Measurements from ENCODE around the gene SH3GL1.

GRCh38 chr19:4434391-4434790 is 34.0 kb upstream of the SH3GL1 start:
- TF ChIP-seq, protein P1, sequence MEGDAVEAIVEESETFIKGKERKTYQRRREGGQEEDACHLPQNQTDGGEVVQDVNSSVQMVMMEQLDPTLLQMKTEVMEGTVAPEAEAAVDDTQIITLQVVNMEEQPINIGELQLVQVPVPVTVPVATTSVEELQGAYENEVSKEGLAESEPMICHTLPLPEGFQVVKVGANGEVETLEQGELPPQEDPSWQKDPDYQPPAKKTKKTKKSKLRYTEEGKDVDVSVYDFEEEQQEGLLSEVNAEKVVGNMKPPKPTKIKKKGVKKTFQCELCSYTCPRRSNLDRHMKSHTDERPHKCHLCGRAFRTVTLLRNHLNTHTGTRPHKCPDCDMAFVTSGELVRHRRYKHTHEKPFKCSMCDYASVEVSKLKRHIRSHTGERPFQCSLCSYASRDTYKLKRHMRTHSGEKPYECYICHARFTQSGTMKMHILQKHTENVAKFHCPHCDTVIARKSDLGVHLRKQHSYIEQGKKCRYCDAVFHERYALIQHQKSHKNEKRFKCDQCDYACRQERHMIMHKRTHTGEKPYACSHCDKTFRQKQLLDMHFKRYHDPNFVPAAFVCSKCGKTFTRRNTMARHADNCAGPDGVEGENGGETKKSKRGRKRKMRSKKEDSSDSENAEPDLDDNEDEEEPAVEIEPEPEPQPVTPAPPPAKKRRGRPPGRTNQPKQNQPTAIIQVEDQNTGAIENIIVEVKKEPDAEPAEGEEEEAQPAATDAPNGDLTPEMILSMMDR (IDR thresholded peaks at IDR 0.05): no peak
- no peak for TF ChIP-seq POLR2AphosphoS5 (IDR thresholded peaks at IDR 0.05)

All from breast epithelium (tissue), 3 donors.